Activated CD4-positive, CD25-positive, alpha-beta regulatory T cell treated with anti-CD3 and anti-CD28 coated beads, Interleukin-2, amount 50 U/mL, for 16 hours (primary cell): Measurements from ENCODE around the gene HNRNPL.

Experiments
- DNase-seq: peaks from one replicate; pipeline ENCODE4 v3.0.0-alpha.2; 2020; ENCODE audit warnings: low read depth, low spot score

HNRNPL gene

DNA sequence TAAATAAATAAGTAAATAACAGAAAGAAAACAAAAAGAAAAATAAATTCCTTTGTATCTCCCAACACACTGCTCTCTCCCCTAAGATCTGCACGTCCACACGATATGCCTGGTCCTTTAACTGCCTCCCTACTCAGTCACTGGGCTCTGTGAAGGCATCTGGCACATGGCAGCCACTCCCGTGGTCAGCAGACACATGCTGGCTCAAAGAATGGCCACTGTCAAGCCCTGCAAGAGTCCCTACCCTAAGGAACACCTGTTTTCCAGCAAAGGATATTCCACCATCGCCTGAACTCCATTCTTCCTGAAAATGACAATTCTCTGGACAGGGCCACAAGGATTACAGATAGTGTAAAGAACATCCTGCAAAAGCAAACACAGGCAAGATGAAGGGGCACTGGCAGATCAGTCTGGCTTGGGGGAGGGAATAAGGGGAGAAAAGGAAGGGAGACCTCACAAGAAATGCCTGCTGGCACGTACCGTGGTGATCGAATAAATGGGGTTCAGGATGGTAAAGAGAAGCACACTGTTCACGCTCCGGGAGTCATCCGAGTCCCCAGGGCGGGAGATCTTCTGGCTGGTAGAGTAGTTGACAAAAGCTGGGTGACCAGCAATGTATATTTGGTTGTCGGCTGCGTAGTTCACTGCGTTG, 4.3 kb downstream of the HNRNPL start:
- DNase-seq = no peak

DNA sequence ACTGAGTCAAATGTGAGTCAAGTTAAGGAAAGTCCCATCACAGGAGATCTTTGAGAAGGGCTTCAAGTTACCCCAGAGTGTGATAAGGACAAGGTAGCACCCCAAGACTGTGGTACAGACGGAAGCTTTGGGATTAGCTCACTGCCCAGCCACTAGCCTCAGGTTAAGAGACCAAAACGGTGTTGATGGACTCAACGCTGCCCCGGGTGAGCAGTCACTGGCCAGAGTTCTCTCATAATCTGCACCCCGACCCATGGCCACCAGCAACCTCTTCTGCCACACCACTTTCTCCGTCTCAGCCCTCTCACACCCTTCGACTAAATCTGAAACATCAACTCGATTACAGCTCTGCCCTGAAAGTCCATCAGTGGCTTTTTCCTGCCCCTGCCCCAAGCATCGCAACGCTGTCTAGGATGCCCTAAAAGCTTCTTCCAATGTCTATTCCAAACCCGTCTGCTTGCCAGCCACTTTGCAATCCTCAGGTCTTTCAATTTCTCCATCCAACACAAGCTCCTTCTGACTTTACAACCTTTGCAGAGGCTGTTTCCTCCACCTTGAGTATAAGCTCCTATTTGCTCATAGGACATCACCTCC, 5.6 kb downstream of the HNRNPL start:
- no peak for DNase-seq

DNA sequence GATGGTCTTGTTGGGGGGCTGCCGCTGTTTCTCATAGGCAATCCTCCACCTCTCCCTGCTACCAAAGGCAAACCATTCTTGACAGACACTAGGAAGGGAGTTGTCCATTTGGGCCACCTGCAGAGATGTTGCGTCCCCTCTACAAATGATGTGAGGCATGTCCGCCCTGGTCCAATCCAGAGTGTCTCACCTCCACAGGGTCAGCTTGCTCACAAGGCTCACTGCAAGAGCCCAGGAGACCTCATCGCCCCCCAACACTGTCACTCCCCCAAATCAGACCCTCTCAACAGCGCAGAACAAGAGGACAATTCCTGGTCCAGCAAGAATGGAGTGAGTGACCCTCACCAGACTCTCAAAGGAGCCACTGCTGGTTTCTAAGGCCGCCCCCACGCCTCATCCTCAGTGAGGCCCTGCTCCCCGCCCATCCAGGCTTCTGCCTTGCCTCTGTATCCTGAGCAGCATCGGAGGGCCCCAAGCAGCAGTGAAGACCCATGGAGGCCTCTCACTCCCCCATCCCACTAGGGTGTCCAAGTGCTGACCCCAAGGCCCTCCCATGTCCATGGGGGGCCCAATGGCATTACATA, 6.5 kb downstream of the HNRNPL start:
- no peak for DNase-seq

DNA sequence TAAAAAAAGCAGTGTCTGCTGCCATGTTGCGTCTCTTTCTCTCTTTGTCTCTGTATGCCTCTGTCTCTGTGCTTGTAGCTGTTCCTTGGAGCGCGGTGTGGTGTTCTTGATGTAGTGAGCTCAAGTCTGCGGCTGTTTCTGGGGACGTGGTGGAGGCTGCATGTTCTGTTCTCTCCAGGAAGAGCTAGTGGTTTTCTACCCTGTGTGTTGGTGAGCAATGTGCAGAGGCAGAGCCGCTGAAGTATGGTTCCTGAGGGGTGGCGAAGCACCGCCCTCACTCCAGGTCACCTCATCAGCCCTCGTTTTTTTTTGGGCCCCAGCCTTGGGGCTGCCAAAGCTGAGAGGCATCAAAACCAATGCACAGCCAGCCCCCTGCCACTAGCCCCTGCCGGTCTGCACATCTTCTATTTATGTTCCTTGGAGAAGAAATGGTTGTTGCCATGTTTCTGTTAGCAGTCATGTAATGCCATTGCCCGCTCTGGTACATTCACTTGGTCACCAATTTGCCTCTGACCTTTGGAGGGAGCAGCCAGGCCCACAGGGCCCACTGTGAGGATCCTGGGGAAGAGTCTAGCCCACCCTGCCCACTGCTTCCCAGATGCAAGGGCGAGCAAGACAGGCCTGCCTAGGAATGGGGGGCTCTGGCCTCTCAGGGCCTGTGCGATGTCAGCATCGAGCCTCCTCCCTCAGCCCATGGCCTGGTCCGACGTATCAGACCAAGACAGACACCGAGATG, 7.2 kb downstream of the HNRNPL start:
- no peak for DNase-seq

DNA sequence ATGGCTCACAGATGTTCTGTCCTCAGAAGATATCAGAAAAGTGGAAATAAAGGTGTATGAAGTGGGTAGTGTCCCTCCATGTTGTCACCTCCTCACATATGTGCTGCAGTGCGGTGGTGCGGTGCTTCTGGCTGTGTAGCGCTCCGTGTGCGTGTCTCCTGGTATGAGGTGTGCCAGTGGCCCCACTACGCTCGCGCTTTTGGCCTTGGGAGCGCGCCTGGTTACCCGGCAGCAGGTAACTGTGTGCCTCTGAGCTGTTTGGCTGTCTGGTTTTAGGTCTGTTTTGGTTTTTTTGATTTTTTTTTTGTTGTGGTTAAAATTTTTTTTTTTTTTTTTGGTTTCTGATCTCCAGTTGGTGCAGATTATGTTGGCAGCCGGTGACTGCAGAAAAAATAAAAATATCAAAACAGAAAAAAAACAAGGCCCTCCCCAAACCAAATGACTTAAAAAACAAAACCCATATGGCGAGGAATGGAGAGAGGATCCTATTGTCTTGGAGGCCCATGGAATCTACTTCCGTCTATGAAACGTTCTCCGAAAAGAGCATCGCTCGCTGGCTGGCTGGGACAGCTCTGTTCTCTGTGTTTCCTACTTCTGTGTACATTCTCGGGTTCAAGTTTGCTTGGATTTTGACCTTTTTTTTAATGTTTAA, 7.9 kb downstream of the HNRNPL start:
- DNase-seq = no peak

DNA sequence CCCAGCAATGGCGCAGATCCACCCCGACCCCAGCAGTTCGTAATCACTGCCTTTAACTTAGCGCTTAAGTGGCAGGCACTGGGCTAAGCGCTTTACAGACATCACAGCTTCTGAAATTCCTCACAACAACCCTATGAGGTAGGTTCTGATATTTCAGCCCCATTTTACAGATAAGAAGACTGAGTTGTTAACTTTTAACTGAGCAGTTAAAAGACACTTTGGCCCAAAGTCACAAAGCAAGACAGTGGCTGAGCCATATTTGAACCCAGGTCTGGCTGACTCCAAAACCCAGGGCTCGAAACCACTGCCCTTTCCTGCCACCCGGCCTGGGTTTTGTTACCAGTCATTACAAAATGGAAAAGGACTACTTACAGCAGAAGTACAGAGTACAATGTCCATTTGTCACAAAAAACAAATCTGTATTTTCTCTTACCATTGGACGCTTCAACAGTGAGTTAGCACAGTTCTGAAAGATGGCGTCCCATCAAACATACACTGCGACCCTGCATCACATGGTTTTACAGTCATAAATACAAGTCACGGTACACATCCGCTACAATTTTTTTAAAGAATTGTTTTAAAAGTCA, 8.5 kb downstream of the HNRNPL start:
- DNase-seq = no peak

DNA sequence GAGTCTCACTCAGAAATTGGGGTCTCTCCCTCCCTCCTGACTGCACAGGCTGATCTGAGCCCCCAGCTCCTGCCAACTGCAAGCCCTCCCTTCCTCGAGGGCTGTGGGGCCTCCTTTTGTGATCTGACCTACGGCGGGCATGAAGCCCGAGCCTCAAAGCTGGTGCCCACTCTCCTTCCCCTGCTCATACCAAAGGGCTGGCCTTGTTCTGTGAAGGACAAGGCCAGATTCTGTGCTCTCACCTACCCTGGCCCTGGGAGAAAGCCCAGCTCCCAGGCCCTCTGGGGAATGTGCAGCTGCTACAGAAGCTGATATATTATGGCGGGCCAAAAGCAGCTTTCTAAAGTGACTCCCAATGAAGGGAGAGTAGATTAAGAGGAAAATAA, 9.2 kb downstream of the HNRNPL start:
- no peak for DNase-seq

DNA sequence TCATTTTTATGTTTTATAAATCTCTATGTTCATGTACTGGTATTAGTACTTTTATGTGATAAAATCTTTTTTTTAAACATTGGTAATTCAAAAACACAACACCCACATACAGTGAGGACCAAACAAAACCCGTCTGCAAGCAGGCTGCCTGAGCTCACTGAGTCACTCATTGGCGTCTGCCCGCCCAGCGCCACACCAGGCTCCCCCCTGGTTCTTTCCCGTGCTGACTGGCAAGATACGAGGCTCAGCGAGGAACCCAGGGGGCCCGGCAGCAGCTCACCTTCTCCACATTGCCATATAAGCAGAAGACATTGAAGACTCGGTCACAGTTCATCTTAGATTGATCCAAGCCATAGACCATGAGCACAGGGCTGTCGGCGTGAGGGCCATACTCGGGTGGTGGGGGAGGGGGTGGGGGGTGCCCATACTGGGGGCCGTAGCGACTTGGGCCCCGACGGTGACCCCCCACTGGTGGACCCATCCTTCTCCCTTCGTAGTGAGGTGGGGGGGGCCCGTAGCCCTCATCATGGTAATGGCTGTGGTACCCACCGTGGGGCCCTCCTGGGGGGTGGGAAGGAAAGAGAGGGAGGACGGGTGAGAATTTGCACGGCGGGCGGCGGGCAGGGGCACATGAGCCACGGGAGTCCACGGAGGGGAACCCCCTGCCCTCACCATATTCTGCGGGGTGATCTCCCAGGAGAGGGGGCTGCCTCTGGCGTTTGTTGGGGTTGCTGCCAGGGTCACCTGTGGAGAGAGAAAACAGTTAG, 9.8 kb downstream of the HNRNPL start:
- DNase-seq = no peak

DNA sequence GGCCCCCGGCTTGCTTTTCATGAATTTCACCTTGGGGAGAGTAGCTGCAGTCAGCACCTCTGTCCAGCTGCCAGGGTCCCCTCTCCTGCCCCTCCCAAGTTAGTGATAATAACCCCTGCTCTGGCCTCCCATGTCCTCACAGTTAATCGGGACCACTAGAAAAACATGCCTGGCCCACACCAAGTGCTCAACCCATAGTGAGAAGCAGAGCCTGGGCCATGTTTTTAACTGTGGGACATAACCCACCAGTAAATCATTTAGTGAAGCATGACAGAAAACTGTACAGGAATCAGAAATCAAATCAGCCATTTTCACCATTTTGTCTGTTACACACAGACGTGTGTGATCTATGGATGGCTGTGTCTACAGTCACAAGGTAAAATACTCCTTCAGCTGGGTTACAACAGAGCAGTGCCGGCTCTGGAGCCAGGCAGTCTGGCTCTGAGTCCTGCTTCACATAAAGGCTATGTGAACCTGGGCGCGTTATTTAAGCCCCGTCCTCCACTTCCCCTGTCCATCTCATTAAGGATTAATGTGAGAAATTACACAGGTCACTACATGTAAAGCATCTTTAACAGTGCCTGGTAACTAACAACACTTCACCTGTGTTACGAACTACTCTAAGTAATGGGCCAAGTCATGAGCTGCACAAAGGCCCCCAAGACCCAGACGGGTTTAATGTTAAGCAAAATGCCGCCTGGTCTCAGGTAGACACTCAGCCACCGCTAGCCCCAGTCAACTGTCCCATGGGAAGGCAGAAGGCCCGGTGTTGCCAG, 10.6 kb downstream of the HNRNPL start:
- DNase-seq = no peak

DNA sequence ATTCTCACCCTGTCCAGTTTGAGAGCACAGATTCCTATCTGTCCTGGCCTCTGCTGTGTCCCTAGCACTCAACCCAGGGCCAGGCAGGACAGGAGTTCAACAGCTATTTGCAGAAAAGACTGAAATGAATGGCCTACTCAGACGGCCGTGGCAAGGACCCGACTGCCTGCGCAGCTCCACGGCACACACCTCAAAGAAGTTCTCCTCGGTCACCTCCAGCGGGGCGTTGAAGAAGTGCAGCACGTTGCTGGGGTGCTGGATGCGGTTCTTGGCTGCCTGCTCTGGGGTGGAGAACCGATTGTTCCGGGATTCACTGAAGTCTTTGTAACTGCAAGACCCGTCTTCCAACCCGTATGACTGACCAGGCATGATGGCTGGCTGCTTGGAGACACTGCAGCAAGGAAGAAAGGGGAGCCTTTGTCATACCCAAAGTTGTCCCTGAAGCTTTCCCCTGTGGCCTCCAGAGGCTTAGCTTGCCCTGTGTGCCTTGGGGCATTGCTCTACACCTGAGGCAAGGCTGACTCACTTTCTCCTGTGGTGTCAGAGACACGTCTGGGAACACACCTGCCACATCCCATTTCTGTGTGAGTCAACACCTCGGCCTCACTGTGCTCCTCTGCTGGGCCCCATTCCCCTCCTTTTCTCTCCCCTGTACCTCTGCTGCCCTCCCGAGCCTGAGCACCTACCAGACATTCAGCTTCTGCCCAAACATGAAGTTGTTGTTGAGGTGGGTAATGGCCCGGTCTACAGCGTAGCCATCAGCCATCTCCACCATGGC, 11.4 kb downstream of the HNRNPL start:
- no peak for DNase-seq

DNA sequence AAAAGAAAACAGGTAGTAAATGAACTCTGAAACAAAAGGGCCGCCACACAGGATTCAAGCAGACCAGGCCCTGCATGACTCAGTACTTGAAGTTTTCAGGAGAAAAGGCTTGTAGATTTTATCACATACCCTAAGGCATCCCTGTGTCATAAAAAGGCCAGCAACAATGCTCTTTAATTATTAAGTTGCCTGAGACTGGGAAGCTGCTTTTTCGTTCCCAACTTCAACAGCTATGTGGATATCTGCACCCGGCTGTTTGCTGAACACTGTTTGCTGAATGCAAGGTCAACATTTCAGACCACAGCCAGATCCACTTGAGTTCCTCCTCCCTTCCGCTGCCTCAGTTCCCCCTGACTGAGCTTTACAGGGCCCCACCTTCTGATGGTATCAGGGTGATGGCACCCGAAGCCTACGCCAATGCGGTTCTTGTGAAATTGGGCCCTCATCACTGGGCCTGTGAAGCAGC, 12.1 kb downstream of the HNRNPL start:
- no peak for DNase-seq

DNA sequence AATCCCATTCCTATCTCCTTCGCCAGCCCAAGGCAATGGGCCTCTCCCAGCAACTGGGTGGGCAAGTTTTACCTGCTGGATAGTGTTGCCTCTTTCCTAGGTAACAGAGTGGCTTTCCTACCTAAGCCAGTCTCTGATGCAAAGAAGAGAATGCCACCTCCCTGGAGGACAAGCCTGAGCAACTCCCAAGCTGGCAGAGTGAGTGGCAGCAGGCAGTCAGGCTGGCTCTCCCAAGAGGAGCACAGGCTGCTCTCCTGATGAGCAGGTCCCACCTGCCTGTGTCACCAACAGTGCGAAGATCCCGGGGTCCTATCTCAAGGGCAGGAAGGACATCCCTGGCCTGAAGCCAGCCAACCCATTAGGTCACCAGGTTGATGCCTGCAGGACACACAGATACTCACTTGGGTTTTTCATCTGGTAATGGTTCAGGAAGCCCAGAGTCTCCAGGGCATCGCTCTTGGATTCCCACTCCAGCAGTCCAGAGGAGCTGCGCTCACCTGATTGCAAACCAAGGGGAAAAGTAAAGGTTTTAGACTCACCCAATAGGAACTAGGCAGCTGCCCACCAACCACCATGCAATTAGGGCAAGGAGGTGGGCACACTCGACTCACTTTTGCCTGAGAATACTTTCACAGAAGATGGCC, 12.7 kb downstream of the HNRNPL start:
- no peak for DNase-seq

DNA sequence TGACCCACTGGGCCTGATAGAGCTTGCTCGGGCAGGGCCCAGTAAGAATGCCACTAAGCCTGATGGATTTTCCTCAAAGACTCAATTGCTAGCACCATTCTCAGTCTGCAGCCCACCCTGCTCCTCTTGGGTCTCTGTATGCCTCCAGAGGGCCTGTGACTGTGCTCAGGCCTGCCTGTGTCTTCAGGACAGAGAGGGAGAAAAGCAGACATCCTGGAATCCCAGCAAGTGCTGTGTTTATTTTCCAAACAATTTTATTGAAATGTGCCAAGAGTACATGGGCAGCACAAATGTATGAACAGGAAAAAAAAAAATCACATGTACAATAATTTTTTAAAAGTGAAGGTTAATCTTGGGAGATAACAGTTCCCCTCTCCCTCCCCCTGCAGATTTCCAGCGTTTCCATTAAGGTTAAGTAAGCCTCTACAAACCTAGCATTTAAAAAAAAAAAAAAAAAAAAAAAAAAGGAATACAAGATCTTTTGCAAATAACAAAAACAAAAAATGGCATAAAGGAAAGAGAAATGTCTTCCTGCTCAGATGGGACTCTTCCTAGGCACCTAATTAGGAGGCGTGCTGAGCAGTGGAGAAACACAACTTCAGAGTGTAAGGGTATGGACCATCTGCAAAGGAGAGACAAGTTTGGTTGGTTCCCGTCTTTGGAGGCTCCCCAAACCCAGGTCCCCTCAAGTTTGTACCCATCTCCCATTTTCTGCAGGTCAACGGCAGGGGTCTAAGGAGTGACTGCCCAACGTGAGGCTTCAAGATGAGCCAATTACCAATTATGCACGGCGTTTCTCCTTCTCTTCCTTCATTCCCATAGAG, 13.4 kb downstream of the HNRNPL start:
- DNase-seq = no peak

DNA sequence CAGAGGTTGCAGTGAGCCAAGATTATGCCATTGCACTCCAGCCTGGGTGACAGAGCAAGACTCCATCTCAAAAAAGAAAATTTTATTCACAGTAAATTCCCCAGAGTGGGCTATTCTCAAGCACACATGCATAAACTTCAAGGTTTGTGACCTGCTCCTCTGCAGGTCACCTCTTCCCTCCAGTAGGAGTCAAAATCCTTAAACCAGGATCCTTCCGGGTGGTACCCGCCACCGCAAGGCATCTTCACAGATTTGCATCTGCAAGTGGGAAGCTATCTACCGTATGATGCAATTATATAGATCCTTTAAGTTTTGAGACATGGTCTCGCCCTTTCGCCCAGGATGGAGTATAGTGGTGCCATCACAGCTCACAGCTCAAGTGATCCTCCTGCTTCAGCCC, 15.2 kb downstream of the HNRNPL start:
- no peak for DNase-seq

DNA sequence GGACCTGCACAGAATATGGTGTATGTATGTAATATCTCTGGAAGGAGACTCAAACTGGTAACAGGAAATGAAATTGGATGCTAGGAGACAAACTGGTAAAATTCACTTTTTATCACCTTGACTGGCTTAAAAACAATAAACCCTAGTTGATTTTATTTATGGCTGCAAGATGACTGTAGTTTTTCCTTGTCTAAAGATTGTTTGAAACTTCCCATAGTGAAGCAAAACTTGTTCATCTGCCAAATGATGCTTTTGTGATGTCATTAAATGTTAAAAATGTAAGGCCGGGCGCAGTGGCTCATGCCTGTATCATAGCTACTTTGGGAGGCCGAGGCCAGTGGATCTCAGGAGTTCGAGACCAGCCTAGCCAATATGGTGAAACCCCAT, 15.7 kb downstream of the HNRNPL start:
- DNase-seq = no peak

DNA sequence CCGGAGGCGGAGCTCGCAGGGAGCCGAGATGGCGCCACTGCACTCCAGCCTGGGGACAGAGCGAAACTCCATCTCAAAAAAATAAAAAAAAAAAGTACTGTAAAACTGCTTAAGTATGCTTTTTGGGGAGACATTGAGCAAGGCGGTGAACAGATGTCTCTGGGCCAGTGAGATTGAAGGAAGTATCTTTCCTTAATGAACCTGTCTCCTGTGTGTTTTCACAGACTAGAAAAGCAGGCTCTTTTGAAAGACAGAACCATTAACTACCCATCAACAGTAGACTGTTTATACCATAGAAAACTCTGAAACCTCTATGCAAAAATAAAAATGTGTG, 16.7 kb downstream of the HNRNPL start:
- DNase-seq = no peak

DNA sequence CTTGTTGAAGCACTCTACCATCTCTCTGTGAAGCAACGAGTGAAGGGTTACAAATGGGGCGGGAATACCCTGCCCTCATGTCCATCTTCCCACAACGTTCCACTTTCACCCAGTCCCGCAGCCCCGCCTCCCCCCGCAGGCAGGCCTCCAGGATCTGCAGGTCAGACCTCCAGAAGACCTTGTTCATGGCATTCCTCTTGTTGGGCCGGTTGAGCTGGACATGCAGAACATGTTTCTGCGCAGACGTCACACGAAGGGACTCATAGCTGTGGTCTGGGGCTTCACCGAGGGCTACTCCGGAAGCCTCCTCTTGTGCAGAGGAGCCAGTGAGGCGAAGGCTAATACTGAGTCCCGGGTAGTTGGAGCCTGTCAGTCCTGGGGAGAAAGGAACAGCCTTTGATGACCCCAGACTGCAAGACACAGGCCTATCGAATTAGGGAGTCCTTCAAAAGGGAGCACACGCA, 18.6 kb downstream of the HNRNPL start:
- no peak for DNase-seq
